Activated CD8-positive, alpha-beta memory T cell treated with anti-CD3 and anti-CD28 coated beads, Interleukin-2, amount 50 U/mL, for 4 hours (primary cell): ENCODE results near the gene SERPINB1.
"Not testable (repeated sequence)": the region's sequence is repeated elsewhere in the genome, so short reads cannot be mapped to it uniquely, and the experiment has no call there.

Source experiments
- DNase-seq: peaks from one replicate; pipeline ENCODE4 v3.0.0-alpha.2; 2020

Gene SERPINB1

GRCh38 chr6:2810092-2810671, 31.5 kb downstream of the SERPINB1 start:
- no peak for DNase-seq

- no peak for DNase-seq
These were observed 32.6 kb downstream of the SERPINB1 start for GRCh38 chr6:2809015-2809414.

GRCh38 chr6:2807342-2808090, 34.1 kb downstream of the SERPINB1 start:
- DNase-seq: no peak

GRCh38 chr6:2806644-2807043, 35.0 kb downstream of the SERPINB1 start:
- DNase-seq: no peak

GRCh38 chr6:2805031-2805430, 36.6 kb downstream of the SERPINB1 start:
- no peak for DNase-seq

DNA sequence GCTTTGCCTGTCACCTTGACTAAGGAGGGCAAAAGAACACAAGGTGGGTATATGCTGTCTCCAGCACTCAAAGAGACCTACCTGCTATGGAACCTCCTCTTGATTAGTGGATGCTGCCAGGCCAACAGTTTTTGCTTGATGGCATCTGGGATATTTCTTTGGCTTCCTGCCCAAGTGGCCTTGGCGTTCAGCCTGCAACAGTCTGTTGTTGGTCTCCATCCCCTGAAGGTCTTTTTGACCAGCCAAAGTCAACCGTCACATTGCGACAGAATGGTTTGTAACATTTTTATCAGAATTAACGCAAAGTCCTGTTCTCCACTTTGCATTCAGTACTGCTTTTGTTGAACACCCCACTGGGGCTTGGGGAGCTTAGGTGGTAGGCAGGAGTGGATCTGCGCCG, 37.1 kb downstream of the SERPINB1 start:
- no peak for DNase-seq

GRCh38 chr6:2803731-2804429, 37.8 kb downstream of the SERPINB1 start:
- DNase-seq: no peak

GRCh38 chr6:2802521-2803060, 39.1 kb downstream of the SERPINB1 start:
- DNase-seq: no peak

DNA sequence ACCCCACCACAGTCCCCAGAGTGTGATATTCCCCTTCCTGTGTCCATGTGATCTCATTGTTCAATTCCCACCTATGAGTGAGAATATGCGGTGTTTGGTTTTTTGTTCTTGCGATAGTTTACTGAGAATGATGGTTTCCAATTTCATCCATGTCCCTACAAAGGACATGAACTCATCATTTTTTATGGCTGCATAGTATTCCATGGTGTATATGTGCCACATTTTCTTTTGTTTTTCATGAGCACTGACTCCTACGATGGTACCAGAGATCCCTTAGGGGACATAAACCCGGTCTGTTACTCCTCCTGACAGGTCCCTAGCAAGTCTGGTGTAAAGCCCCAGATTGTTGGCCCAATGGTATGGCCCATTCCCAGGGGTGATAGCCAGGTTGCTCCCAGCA, 40.0 kb downstream of the SERPINB1 start:
- DNase-seq: not testable (repeated sequence)

DNA sequence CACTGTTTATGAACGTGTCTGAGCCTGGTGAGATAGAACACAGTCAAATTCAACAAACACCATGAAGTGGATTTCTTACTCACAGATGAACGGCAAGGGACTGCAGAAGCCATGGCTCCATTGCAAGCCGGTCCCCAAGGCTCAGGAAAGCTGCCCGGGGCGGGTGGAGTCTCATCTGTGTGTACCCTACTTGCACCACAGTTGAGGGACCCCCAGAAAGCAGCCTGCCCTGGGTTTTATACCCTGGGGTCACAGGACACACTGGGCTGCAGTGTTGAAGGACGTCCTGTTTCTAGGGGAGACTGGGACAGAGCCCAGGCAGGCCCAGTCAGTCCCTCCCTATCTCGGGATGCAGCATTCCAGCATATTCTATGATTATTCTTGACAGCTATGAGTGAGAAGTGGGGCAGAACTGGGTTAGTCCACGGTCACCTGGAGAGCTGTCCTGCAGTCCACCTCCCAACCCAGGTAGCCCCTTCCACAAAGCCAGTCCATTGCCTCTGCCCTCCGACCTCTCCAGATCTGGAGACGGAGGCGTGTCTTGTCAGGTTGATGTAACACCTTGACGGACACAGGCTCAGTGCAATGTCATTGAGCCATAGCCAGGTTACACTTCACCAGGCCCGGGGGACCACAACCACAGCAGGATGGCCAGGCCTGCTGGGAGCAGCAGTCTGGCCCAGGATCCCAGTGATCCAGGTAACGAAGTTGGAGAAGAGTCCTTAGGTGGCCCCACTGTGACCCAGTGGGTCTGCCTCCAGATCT, 40.9 kb downstream of the SERPINB1 start:
- no peak for DNase-seq

GRCh38 chr6:2799936-2800527, 41.6 kb downstream of the SERPINB1 start:
- no peak for DNase-seq

DNA sequence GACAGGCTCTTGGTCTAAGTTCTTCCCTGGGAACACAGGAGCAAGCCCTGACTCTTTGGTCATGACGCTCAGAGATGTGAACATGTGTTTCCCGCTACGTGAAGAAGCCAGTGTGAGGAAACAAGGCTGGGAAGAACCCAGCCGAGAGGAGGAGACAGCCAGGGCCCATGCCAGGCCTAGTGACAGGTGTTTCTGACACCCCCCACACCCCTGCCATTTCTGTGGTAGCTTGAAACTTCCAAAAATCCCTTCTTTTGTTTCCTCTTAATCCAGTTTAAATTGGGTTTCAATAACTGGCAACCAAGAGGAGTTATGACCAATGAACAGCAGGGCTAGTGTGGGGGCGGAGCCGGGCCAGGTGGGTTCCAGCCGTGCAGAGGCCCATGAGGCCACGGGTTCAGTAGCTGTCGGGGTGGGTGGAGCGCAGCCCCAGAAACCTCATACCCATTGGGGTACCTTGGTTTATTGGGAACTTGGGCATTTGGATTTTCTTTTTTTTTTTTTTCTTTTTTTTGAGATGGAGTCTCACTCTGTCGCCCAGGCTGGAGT, 43.0 kb downstream of the SERPINB1 start:
- DNase-seq: no peak

GRCh38 chr6:2797564-2798031, 44.1 kb downstream of the SERPINB1 start:
- DNase-seq: no peak

GRCh38 chr6:2796861-2797260, 44.8 kb downstream of the SERPINB1 start:
- no peak for DNase-seq

DNA sequence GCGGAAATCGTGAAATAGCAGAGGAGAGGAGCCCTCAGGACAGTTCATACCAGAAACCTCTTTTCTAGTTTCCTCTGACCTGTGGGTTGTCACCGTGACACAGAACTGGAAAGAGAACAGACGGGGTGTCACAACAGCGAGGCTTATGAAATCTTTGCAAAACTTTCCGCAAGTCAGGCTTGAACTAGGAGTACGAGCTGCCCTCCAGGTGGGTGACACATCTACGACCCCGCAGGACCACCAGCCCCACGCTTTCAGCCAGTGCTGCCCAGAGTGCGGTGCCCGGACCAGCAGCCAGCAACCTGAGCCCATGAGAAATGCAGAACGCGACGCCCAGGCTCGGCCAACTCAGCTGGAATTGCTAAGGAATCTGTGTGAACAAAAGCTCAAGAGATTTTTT, 45.7 kb downstream of the SERPINB1 start:
- DNase-seq: no peak

DNA sequence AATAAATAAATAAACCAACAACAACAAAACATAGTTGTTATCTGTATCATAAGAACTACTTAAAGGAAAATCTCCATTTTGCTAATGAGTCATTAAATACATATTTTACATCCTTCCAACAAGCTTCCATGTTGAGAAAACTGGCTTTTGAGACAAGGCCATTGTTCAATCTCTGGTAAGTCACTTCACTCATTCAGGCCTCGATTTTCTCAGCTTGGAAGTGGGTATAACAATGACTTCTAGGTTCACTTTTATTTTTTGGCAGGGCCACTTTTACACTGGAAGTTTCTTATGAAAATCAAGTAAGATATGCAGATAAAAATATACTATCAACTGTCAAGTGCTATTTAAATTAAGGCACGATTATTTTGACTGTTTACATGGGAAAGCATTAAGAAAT, 46.5 kb downstream of the SERPINB1 start:
- no peak for DNase-seq

- DNase-seq: no peak
These were observed 47.4 kb downstream of the SERPINB1 start for GRCh38 chr6:2794171-2794730.

DNA sequence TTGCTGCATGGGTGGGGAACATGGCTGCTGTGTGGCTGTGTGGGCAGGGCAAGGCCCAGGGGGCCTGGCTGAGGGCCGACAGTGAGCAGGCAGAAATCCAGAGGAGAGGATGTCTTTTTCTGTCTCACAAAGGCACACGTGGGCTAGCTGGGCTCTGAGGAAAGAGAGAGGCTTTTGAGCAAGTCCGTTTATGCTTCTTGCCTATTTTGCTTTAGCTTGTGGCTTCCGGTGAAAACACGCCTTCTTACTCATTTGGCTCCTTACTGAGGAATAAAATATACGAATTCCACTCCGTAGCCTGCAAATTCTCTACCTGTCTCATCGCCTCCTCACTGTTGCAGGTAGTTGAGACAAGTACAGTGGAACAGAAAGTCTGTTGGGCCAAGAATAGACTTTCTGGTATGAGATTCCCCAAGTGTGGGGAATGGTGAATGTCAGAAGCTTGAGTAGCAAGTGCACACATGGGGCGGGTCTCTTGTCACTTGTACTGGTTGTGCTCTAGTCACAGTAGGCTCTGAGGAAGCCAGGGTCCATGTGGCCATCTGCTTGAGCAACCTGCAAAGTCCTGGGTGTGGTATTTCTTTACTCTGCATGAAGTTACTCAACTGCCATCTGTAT, 48.0 kb downstream of the SERPINB1 start:
- no peak for DNase-seq

- DNase-seq: no peak
These were observed 49.1 kb downstream of the SERPINB1 start for GRCh38 chr6:2792330-2793110.

DNA sequence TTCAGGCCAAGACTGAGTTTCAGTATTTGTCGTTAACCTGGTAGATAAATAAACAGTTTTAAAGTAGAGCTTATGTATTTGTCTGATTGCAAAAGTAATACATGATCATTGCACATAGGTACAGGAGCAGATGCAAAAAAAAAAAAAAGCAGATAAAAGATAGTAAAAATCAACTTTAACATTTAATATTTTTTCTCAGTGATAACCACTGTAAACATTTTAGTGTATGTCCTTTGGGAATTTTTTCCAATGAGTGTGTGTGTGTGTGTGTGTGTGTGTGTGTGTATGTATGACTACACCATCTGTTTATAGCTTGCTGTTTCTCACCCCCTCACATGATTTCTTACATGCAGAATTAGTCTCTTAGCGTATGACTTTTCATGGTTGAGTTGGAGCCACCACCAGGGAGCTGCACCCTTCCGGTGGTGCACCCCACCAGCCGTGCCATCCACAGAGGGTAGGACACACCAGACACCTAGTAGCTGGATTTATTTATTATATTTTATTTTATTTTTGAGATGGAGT, 50.2 kb downstream of the SERPINB1 start:
- no peak for DNase-seq
